Liver (tissue), 9 donors: ENCODE results near the gene FLNB. TPM values are rescaled to one million over a fixed set of nuclear protein-coding genes. Genes with fewer than 3 reads are reported as not detected.

ENCODE experiments used
- DNase-seq: peaks from one replicate; pipeline ENCODE4 v3.0.0-alpha.2; 2017; ENCODE audit warnings: low spot score
- H3K27ac ChIP-seq, 2 donors: one replicate each; pipeline ENCODE4 v1.7.0; 2013; ENCODE audit warnings: inconsistent platforms in 2 of 2, low read length in 2 of 2, control low read depth in 1 of 2, low read depth in 1 of 2, mild to moderate bottlenecking in 1 of 2
- H3K27me3 ChIP-seq, 4 donors: one replicate each; pipeline versions ENCODE4 v1.6.1 to v1.7.0; 2013; ENCODE audit warnings: low read length in 3 of 4, inconsistent platforms in 1 of 4, mild to moderate bottlenecking in 1 of 4, moderate library complexity in 1 of 4; ENCODE audit not compliant: control insufficient read depth in 4 of 4, insufficient read depth in 4 of 4
- H3K36me3 ChIP-seq, 4 donors: one replicate each; pipeline versions ENCODE4 v1.6.1 to v1.7.0; 2013; ENCODE audit warnings: low read length in 3 of 4, mild to moderate bottlenecking in 3 of 4, low read depth in 1 of 4, moderate library complexity in 1 of 4; ENCODE audit not compliant: control insufficient read depth in 4 of 4, insufficient read depth in 3 of 4
- H3K4me1 ChIP-seq, 4 donors: one replicate each; pipeline versions ENCODE4 v1.6.1 to v1.7.0; 2013; ENCODE audit warnings: low read length in 3 of 4, mild to moderate bottlenecking in 3 of 4, moderate library complexity in 1 of 4; ENCODE audit not compliant: control insufficient read depth in 4 of 4, insufficient read depth in 4 of 4
- H3K4me3 ChIP-seq, 3 donors: one replicate each; pipeline versions ENCODE4 v1.6.1 to v1.7.0; 2013; ENCODE audit warnings: low read length in 3 of 3, control low read depth in 1 of 3, low read depth in 1 of 3, mild to moderate bottlenecking in 1 of 3
- H3K9ac ChIP-seq, 2 donors: one replicate each; pipeline ENCODE4 v1.7.0; 2013; ENCODE audit warnings: low read length in 2 of 2, mild to moderate bottlenecking in 2 of 2, moderate library complexity in 2 of 2, control low read depth in 1 of 2, low read depth in 1 of 2
- H3K9me3 ChIP-seq, 4 donors: one replicate each; pipeline versions ENCODE4 v1.6.1 to v1.7.0; 2013; ENCODE audit warnings: low read length in 3 of 4; ENCODE audit not compliant: control insufficient read depth in 4 of 4
- EGR1 ChIP-seq, 2 donors: IDR thresholded peaks; 2 replicates each; pipeline ENCODE4 v1.6.1; 2016 to 2018; ENCODE audit warnings: antibody characterized with exemption in 2 of 2, low read depth in 2 of 2
- FOXA2 ChIP-seq: IDR thresholded peaks from 2 replicates; pipeline ENCODE4 v1.6.1; 2016; ENCODE audit warnings: antibody characterized with exemption
- HNF4A ChIP-seq, 2 donors: conservative IDR thresholded peaks; 2 replicates each; pipeline ENCODE4 v1.6.1; 2016; ENCODE audit warnings: antibody characterized with exemption in 2 of 2, mild to moderate bottlenecking in 2 of 2
- JUND ChIP-seq, 2 donors: IDR thresholded peaks; 2 replicates each; pipeline ENCODE4 v1.6.1; 2016; ENCODE audit warnings: antibody characterized with exemption in 2 of 2
- RAD21 ChIP-seq, 2 donors: IDR thresholded peaks; 2 replicates each; pipeline ENCODE4 v1.6.1; 2016; ENCODE audit warnings: antibody characterized with exemption in 2 of 2, mild to moderate bottlenecking in 2 of 2
- RXRA ChIP-seq, 2 donors: IDR thresholded peaks; 2 replicates each; pipeline ENCODE4 v1.6.1; 2017 to 2018; ENCODE audit warnings: antibody characterized with exemption in 2 of 2, mild to moderate bottlenecking in 1 of 2
- SP1 ChIP-seq: IDR thresholded peaks from 2 replicates; pipeline ENCODE4 v1.6.1; 2018; ENCODE audit warnings: antibody characterized with exemption, mild to moderate bottlenecking
- TAF1 ChIP-seq: conservative IDR thresholded peaks from 2 replicates; pipeline ENCODE4 v1.6.1; 2016; ENCODE audit warnings: antibody characterized with exemption, mild to moderate bottlenecking
- YY1 ChIP-seq: IDR thresholded peaks from 2 replicates; pipeline ENCODE4 v1.6.1; 2016; ENCODE audit warnings: antibody characterized with exemption, mild to moderate bottlenecking
- WGBS: extraction: QIAGEN DNeasy Blood & Tissue Kit; methylation state at CpG from one replicate; pipeline ENCODE4 v1.1.7; 2013; 5-methylcytosine and 5-hydroxymethylcytosine counted together
- polyA plus RNA-seq, 2 donors: library from polyadenylated mRNA; stranded (reverse) in 1 of 2; unstranded in 1 of 2; fragments of 200-250 nt in 1 of 2; fragments of >200 nt in 1 of 2; fragmentation: Nextera tagmentation in 1 of 2; extraction: Ambion mirVana in 1 of 2; gene quantifications; one replicate each; pipeline versions ENCODE4 v1.2.1 to v1.2.3, GENCODE V29; 2013 to 2015
- total RNA-seq, 2 donors: library from RNA; depleted of rRNA; stranded (reverse); fragments of >200 nt; gene quantifications; one replicate each; pipeline ENCODE4 v1.2.3, GENCODE V29; 2014
- TF ChIP-seq, protein P1 (sequence below): IDR thresholded peaks from 2 replicates; pipeline ENCODE4 v1.6.1; 2016; ENCODE audit warnings: antibody characterized with exemption, mild to moderate bottlenecking
- TF ChIP-seq, protein P2 (sequence below): IDR thresholded peaks from 2 replicates; pipeline ENCODE4 v1.6.1; 2016; ENCODE audit warnings: antibody characterized with exemption
- TF ChIP-seq, protein P3 (sequence below): IDR thresholded peaks from 2 replicates; pipeline ENCODE4 v1.6.1; 2016; ENCODE audit warnings: antibody characterized with exemption
- TF ChIP-seq, protein P4 (sequence below): fragments of 150-350 bp; IDR thresholded peaks from 2 replicates; pipeline ENCODE4 v1.5.1; 2017; ENCODE audit warnings: improper control_type of control experiment, low read depth, low read length; ENCODE audit not compliant: missing input control
- donor health status: healthy.
- donor health status: healthy.
- donor health status: healthy.
- donor health status: healthy.
- donor health status: healthy.

The FLNB gene
- total and polyA plus RNA-seq, 4 donors: 22.9 to 124 (median 44.3) TPM

DNA sequence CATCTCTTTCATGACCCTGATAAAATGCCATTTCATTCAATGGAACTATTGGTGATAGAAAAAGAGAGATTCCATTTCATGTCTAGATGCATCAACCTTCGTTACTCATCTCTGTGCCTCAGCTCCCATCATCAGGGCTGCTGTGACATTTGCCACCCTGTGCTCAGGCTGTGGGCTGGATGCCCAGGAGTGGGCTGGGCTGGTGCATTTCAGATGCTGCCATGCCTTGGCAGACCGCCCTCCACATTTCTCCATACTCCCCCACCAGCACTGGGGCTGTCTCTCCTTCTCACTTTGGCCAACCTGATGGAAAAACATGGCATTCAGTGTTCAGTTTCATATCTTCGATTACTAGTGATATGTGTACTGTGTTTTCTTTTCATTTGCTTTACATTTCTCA lies 143.4 kb downstream of the FLNB start:
- Histone ChIP-seq H3K4me3 (no peak overlapping the region), H3K9me3 (no peaks in the 10 kb centered on the region), H3K27me3 (no peaks in the 10 kb centered on the region), H3K9ac (no peak overlapping the region), H3K4me1 (peaks cover 13 to 36% (median 29%) of the 10 kb centered on the region in 4 donors), H3K36me3 (peaks cover 12 to 64% (median 52%) of the 10 kb centered on the region in 4 donors), H3K27ac (no peak overlapping the region)
- no peak for DNase-seq
- TF ChIP-seq RAD21 (IDR thresholded peaks at IDR 0.05) (peak in 1 of 2 donors; percentile 4), JUND (IDR thresholded peaks at IDR 0.05) (no peak), RXRA (IDR thresholded peaks at IDR 0.05) (no peak), FOXA2 (no peak), TAF1 (no peak), HNF4A (conservative IDR thresholded peaks at IDR 0.05) (peak in 1 of 2 donors; percentile 15)
- TF ChIP-seq, protein P1, sequence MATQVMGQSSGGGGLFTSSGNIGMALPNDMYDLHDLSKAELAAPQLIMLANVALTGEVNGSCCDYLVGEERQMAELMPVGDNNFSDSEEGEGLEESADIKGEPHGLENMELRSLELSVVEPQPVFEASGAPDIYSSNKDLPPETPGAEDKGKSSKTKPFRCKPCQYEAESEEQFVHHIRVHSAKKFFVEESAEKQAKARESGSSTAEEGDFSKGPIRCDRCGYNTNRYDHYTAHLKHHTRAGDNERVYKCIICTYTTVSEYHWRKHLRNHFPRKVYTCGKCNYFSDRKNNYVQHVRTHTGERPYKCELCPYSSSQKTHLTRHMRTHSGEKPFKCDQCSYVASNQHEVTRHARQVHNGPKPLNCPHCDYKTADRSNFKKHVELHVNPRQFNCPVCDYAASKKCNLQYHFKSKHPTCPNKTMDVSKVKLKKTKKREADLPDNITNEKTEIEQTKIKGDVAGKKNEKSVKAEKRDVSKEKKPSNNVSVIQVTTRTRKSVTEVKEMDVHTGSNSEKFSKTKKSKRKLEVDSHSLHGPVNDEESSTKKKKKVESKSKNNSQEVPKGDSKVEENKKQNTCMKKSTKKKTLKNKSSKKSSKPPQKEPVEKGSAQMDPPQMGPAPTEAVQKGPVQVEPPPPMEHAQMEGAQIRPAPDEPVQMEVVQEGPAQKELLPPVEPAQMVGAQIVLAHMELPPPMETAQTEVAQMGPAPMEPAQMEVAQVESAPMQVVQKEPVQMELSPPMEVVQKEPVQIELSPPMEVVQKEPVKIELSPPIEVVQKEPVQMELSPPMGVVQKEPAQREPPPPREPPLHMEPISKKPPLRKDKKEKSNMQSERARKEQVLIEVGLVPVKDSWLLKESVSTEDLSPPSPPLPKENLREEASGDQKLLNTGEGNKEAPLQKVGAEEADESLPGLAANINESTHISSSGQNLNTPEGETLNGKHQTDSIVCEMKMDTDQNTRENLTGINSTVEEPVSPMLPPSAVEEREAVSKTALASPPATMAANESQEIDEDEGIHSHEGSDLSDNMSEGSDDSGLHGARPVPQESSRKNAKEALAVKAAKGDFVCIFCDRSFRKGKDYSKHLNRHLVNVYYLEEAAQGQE: no peak
- TF ChIP-seq, protein P2, sequence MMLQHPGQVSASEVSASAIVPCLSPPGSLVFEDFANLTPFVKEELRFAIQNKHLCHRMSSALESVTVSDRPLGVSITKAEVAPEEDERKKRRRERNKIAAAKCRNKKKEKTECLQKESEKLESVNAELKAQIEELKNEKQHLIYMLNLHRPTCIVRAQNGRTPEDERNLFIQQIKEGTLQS: no peak
- TF ChIP-seq, protein P3, sequence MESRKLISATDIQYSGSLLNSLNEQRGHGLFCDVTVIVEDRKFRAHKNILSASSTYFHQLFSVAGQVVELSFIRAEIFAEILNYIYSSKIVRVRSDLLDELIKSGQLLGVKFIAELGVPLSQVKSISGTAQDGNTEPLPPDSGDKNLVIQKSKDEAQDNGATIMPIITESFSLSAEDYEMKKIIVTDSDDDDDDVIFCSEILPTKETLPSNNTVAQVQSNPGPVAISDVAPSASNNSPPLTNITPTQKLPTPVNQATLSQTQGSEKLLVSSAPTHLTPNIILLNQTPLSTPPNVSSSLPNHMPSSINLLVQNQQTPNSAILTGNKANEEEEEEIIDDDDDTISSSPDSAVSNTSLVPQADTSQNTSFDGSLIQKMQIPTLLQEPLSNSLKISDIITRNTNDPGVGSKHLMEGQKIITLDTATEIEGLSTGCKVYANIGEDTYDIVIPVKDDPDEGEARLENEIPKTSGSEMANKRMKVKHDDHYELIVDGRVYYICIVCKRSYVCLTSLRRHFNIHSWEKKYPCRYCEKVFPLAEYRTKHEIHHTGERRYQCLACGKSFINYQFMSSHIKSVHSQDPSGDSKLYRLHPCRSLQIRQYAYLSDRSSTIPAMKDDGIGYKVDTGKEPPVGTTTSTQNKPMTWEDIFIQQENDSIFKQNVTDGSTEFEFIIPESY: no peak
- TF ChIP-seq, protein P4, sequence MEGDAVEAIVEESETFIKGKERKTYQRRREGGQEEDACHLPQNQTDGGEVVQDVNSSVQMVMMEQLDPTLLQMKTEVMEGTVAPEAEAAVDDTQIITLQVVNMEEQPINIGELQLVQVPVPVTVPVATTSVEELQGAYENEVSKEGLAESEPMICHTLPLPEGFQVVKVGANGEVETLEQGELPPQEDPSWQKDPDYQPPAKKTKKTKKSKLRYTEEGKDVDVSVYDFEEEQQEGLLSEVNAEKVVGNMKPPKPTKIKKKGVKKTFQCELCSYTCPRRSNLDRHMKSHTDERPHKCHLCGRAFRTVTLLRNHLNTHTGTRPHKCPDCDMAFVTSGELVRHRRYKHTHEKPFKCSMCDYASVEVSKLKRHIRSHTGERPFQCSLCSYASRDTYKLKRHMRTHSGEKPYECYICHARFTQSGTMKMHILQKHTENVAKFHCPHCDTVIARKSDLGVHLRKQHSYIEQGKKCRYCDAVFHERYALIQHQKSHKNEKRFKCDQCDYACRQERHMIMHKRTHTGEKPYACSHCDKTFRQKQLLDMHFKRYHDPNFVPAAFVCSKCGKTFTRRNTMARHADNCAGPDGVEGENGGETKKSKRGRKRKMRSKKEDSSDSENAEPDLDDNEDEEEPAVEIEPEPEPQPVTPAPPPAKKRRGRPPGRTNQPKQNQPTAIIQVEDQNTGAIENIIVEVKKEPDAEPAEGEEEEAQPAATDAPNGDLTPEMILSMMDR: no peak
- 81% methylated on average over 3 of the region's 3 CpGs for WGBS

DNA sequence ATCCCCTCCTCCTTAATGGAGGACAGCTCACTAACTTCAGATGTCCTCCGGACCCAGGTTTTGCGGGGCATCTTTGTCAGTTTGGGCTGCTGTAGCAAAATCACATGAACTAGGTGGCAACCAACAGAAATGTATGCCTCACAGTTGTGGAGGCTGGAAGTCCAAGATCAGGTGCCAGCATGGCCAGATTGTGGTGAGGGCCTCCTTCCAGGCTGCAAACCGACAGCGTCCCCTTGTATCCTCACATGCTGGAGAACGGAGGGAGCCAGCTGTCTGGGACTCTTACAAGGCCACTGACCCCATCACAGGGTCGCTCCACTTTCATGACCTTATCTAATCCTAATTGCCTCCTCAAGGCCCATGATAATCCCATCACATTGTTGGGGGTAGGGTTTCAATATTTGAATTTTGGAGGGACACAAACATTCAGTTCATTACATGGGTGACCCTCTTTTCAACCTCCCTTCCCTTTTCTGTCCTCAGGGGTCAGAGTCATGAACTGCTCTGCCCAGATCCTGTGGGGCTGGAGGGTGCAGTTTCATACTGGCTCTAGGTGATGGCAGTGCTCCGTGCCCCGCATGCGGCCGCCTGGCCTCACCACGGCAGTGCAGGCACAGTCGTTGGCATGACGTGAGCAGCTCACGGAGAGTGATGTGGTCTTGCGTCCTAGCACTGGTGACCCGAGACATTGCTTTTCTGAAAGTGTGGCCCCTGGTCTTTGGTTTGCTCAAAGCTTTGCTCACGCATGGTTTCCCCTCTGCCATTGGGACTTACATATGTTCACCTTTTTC lies 144.2 kb downstream of the FLNB start:
- 90% methylated on average over 17 of the region's 17 CpGs for WGBS
- Histone ChIP-seq H3K27me3 (no peaks in the 10 kb centered on the region), H3K9ac (no peak overlapping the region), H3K4me1 (peaks cover 13 to 36% (median 29%) of the 10 kb centered on the region in 4 donors), H3K9me3 (no peaks in the 10 kb centered on the region), H3K36me3 (peaks cover 12 to 62% (median 52%) of the 10 kb centered on the region in 4 donors), H3K4me3 (no peak overlapping the region), H3K27ac (no peak overlapping the region)
- no peak for TF ChIP-seq HNF4A (conservative IDR thresholded peaks at IDR 0.05)
- TF ChIP-seq YY1: no peak
- TF ChIP-seq, protein P2: no peak
- no peak for TF ChIP-seq SP1
- TF ChIP-seq EGR1 (IDR thresholded peaks at IDR 0.05; ENCODE audit: low read depth in 2 of 2): no peak
- TF ChIP-seq RAD21 (IDR thresholded peaks at IDR 0.05): no peak
- TF ChIP-seq TAF1: no peak
- TF ChIP-seq JUND (IDR thresholded peaks at IDR 0.05): no peak
- TF ChIP-seq, protein P4: no peak
- DNase-seq: no peak
